ENCODE results near the gene RALGAPB.

RALGAPB gene

DNA sequence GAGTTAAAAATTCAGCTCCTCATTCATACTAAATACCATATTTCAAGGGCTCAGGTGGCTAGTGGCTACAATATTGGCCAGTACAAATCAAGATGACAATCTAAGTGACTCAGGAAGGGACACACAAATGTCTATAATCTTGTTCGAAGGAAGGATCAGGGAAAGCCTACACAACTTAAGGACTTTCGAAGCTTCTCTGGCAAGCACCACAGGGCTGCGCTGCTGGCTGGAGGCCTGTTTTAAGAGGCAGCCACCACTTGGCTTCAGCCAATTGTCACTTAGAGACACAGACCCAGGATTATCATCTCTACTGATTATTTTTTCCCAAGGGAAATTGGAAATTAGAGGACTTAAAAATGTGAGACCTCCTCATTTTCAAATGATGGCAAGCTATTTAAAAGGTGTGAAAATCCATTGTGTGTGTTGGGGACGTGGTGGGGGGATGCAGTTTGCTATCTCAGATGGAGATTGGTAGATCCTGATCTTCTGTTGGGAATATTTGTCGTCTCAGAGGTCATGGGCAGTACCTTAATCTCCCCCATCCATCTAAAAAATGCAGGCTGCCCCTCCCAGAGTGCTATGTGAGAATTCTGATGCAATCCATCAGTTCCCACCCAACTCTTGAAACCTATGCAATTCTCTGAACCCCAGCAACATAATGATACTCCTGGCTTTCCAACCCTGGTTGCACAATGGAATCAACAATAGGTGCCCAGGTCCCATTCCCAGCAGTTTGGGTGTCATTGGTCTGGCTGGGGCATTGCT, 140.3 kb downstream of the RALGAPB start:
- no peak for DNase-seq (ENCODE audit: low read depth)

DNA sequence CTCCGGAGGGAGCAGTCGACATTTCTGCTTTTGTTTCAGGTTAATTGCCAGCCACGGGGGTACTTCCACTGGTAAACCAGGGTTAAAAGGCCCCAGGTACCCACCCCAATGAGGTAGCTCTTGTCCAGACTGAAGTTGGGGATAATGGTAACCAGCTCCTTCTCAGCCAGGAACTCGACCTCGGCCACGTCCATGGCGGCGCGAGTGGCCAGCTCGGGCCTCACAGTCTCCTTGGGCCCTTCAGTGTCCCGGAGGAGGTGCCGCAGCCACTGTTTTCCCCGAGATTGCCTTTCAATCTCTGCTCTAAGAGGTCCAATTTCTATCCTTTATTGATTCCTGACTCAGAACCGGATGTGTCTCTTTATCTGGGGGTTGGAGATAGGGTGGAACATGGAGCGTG, 142.6 kb downstream of the RALGAPB start:
- no peak for DNase-seq (ENCODE audit: low read depth)

DNA sequence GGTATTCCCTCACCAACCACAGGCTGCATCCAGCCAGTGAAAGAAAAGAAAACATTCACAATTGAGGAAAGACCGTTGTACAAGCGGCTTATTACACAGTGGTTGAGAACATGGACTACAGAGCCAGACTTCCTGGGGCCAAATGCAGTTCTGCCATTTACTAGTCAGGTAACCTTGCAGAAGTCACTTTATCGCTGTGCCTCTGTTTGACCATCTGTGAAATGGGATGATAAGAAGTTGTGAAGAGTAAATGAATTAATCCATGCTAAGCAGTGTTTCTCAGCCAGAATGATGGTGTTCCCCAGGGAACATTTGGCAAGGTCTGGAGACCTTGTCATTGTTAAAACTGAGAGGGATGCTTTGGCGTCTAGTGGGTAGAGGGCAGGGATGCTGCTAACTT, 143.8 kb downstream of the RALGAPB start:
- DNase-seq (ENCODE audit: low read depth): no peak

DNA sequence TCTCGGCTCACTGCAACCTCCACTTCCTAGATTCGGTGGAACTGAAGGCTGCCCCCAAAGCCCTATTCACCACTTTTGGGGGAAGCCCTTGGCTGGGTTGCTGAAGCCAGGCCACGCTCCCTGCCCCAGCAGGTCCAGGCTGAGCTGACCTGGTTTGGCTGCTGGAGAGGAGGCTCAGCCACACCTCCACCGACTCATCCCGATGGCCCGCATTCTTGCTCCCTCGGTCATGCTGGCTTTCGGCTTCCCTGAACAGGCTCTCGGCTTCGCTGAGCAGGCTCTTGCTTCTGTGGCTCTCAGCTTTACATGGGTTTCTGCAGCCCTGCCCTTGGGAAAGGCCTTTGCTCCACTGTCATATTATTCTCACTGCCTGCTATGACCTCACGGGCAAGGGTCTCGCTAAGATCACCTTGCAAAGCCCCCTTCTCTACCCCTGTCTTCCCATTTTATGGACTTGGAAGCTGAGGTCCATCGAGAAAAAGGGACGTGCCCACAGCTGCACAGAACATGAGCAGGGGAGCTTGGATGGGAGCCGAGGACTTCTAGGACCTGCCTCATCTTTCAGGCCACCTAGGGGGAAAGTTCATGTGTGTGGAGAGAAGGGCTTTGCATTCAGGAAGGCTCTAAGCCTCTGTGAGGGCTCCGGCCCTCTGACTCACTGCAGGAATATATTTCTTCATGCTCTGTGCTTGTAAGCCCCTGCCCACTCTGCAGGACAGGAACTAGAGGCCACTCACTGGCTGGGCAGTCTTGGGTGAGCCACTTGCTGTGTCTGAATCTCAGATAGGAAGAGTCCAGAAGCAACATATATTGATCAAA, 144.6 kb downstream of the RALGAPB start:
- DNase-seq (ENCODE audit: low read depth): no peak

GRCh38 chr20:38617830-38618196, 145.2 kb downstream of the RALGAPB start:
- no peak for DNase-seq (ENCODE audit: low read depth)

DNA sequence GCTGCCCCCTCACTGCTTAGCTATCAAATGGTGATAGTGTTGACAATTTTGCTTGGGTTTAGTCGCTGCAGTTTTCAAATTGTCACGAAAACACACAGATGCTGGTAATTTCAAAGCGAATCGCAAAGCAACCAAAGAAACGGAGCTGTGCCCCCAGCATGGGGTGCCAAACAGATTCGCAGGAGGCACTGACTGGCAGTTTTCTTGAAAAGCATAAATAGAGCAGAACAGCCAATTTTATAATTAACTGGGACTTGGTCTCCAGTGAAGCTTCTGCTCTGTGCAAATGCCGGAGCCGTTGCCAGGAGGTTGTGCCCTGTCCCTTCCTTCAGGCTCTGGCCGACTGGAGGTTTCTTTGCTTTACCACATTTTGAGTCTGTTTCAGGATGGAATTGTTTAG, 147.8 kb downstream of the RALGAPB start:
- no peak for DNase-seq (ENCODE audit: low read depth)

DNA sequence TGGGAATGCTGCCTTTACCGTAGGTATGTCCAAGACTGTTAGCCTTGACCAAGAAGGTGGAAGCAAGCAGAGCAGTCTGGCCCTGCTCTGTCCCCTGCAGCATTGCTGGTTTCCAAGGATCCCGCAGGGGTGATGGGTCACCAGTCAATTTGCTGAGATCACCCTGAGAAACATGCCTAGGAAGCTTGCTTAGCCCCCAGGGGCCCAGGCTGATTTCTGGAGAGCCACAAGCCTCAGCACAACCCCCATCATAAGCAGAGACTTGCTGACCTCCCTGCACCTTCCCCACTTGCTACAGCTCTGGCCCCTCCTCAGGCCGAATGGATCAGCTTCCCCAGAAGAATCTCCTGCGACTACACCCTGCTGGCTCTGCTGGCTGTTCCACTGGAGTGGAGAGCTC, 150.4 kb downstream of the RALGAPB start:
- no peak for DNase-seq (ENCODE audit: low read depth)

DNA sequence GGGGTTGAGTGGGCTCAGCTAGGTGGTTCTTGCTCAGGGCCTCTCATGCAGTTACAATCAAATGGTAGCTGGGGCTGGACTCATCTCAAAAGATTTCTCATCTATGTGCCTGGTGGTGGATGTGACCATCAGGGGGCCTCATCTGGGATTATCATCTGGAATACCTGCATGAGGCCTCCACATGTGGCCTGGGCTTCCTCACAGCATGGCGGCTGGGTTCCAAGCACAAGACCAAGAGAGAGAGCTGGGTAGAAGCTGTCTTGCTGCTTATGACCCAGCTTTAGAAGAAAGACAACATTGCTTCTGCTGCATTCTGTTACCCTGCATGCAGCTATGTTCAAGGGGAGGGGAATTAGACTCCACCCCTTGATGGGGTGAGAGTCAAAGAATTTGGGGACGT, 151.4 kb downstream of the RALGAPB start:
- DNase-seq (ENCODE audit: low read depth): no peak

- no peak for DNase-seq (ENCODE audit: low read depth)
Measured at GRCh38 chr20:38625896-38626295, 153.3 kb downstream of the RALGAPB start.

- DNase-seq (ENCODE audit: low read depth): no peak
Measured at GRCh38 chr20:38626921-38627659, 154.4 kb downstream of the RALGAPB start.

Measured in fibroblast of gingiva (primary cell).